Transverse colon (tissue), 4 donors: ENCODE data around the gene UQCRHL. TPM values are rescaled to one million over a fixed set of nuclear protein-coding genes. Genes with fewer than 3 reads are reported as not detected.

Experiments
- DNase-seq: peaks from one replicate; pipeline ENCODE4 v3.0.0-alpha.2; 2019
- H3K27ac ChIP-seq, 4 donors: fragments of 200-600 bp; sonication (generic); 2 replicates each; pipeline ENCODE4 v1.5.1; 2016 to 2018; ENCODE audit warnings: inconsistent platforms in 4 of 4
- H3K27me3 ChIP-seq: fragments of 200-600 bp; sonication (generic); 2 replicates; pipeline ENCODE4 v1.5.1; 2017; ENCODE audit warnings: inconsistent platforms
- H3K36me3 ChIP-seq, 4 donors: fragments of 200-600 bp; sonication (generic); 2 replicates each; pipeline ENCODE4 v1.5.1; 2017 to 2019; ENCODE audit warnings: inconsistent platforms in 4 of 4
- H3K4me1 ChIP-seq, 4 donors: fragments of 200-600 bp; sonication (generic); 2 replicates each; pipeline ENCODE4 v1.5.1; 2017 to 2020; ENCODE audit warnings: inconsistent platforms in 4 of 4
- H3K4me3 ChIP-seq, 4 donors: fragments of 200-600 bp; sonication (generic); 1 replicate in 1 of 4; 2 replicates in 3 of 4; pipeline versions ENCODE4 v1.5.1 to v1.6.1; 2017 to 2019; ENCODE audit warnings: inconsistent platforms in 4 of 4
- H3K9me3 ChIP-seq, 2 donors: fragments of 200-600 bp; sonication (generic); 2 replicates each; pipeline ENCODE4 v1.5.1; 2017 to 2019; ENCODE audit warnings: inconsistent platforms in 2 of 2
- CTCF ChIP-seq, 5 experiments: fragments of 200-600 bp in 3 of 5; fragments of 450-650 bp in 2 of 5; sonication (generic) in 3 of 5; IDR thresholded peaks; 1 replicate in 2 of 5; 2 replicates in 3 of 5; pipeline ENCODE4 v1.5.1; 2016 to 2017; ENCODE audit warnings: antibody characterized with exemption in 5 of 5, inconsistent platforms in 3 of 5, mild to moderate bottlenecking in 2 of 5, moderate library complexity in 1 of 5
- EP300 ChIP-seq: sonication (generic); formaldehyde crosslinking; IDR thresholded peaks from one replicate; pipeline ENCODE4 v1.6.1; 2017; ENCODE audit warnings: antibody characterized with exemption, low read depth
- POLR2A ChIP-seq: fragments of 450-650 bp; IDR thresholded peaks from one replicate; pipeline ENCODE4 v1.6.1; 2016; ENCODE audit warnings: antibody characterized with exemption, mild to moderate bottlenecking, moderate library complexity
- POLR2AphosphoS5 ChIP-seq, 3 donors: sonication (generic); formaldehyde crosslinking; IDR thresholded peaks; one replicate each; pipeline ENCODE4 v1.6.1; 2016; ENCODE audit warnings: antibody characterized with exemption in 3 of 3
- WGBS, 2 donors: methylation state at CpG; one replicate each; pipeline ENCODE4 v1.1.5; 2018; ENCODE audit warnings: low coverage in 1 of 2; 5-methylcytosine and 5-hydroxymethylcytosine counted together
- in situ Hi-C, 4 donors: fragments of 200-750 bp; cut with MboI; loops; one replicate each; pipeline versions ENCODE4 v1.15.0 to v1.15.1; 2017; ENCODE audit warnings: low sequenced_read_pairs in 3 of 4, low pct_ligation_motif_present in 1 of 4, low pct_unique_long_range_greater_than_20kb in 1 of 4
- intact Hi-C: fragments of 100-400 bp; cut with DNase I; formaldehyde crosslinking; loops from one replicate; pipeline ENCODE4 v1.15.1; 2023; ENCODE audit warnings: low total_unique reads
- total RNA-seq, 4 donors: library from RNA; depleted of rRNA; stranded (reverse); fragments of >200 nt; gene quantifications; one replicate each; pipeline ENCODE4 v1.1.0, GENCODE V29; 2016

UQCRHL gene
- total RNA-seq, 4 donors from 2014 or later = 0.75 to 3.0 (median 1.7) TPM

- WGBS, 2 donors = 70 to 86% methylated on average over 5 to 17 of the region's 17 CpGs
- in situ Hi-C loops = loop anchor here (10.0 to 25.0 kb wide), 3 partner anchors 110 to 185 kb away; partner anchors contain the start of gene ZBTB17 (in 2 of the 4)
These were observed 5.0 kb downstream of the UQCRHL start for GRCh38 chr1:15802234-15802965.

GRCh38 chr1:15799928-15800835 is 7.3 kb downstream of the UQCRHL start:
- WGBS, 2 donors = 40% methylated on average over 22 of the region's 22 CpGs; no CpG with 5 or more reads in 1 of the 2 donors
- Histone ChIP-seq H3K9me3 (no peaks in the 10 kb centered on the region), H3K36me3 (no peaks in the 10 kb centered on the region), H3K27ac (peak overlapping the region; percentile 75 to 82 (median 76)), H3K4me3 (no peak overlapping the region), H3K27me3 (no peaks in the 10 kb centered on the region), H3K4me1 (peaks cover 14 to 57% (median 47%) of the 10 kb centered on the region in 4 donors)
- intact Hi-C loops = loop anchor here (10.0 kb wide), 1 partner anchor 255 kb away; no protein-coding TSS in a partner anchor
- peak in 2 of 3 donors; percentile 72 to 87 for TF ChIP-seq POLR2AphosphoS5 (IDR thresholded peaks at IDR 0.05)
- TF ChIP-seq CTCF (IDR thresholded peaks at IDR 0.05) = no peak
- peak; percentile 12 for TF ChIP-seq EP300
- TF ChIP-seq POLR2A = peak; percentile 56
- peak; percentile 92 for DNase-seq
- in situ Hi-C loops = loop anchor here (10.0 to 25.0 kb wide), 3 partner anchors 112 to 187 kb away; partner anchors contain the start of gene ZBTB17 (in 2 of the 4)

More at GRCh38 chr1:15802234-15802965, 5.0 kb downstream of the UQCRHL start:
- Histone ChIP-seq H3K4me1 (peaks cover 12 to 35% (median 29%) of the 10 kb centered on the region in 4 donors), H3K4me3 (no peak overlapping the region), H3K27me3 (no peaks in the 10 kb centered on the region), H3K36me3 (no peaks in the 10 kb centered on the region), H3K9me3 (no peaks in the 10 kb centered on the region), H3K27ac (no peak overlapping the region)
- intact Hi-C loops = no loop called here
- TF ChIP-seq CTCF (IDR thresholded peaks at IDR 0.05) (no peak), EP300 (no peak), POLR2AphosphoS5 (IDR thresholded peaks at IDR 0.05) (no peak), POLR2A (no peak)
- DNase-seq = no peak

GRCh38 chr1:15799004-15799867 is 8.2 kb downstream of the UQCRHL start:
- TF ChIP-seq POLR2AphosphoS5 (IDR thresholded peaks at IDR 0.05) (peak; percentile 27 to 62 (median 28)), CTCF (IDR thresholded peaks at IDR 0.05) (no peak), POLR2A (peak; percentile 59), EP300 (peak; percentile 68)
- H3K4me3 ChIP-seq = peak overlapping the region in 1 of 4 donors; percentile 24
- H3K27ac ChIP-seq = peak overlapping the region; percentile 75 to 82 (median 76)
- WGBS, 2 donors = 31 to 43% methylated on average over 2 to 9 of the region's 9 CpGs
- no peaks in the 10 kb centered on the region for H3K27me3 ChIP-seq
- intact Hi-C loops = loop anchor here (10.0 kb wide), 1 partner anchor 256 kb away; no protein-coding TSS in a partner anchor
- in situ Hi-C loops = no loop called here
- H3K36me3 ChIP-seq = no peaks in the 10 kb centered on the region
- H3K9me3 ChIP-seq = no peaks in the 10 kb centered on the region
- DNase-seq = peak; percentile 59
- H3K4me1 ChIP-seq = peaks cover 14 to 63% (median 54%) of the 10 kb centered on the region in 4 donors
